Peyer's patch (tissue), 4 donors: ENCODE data around the gene CD1C.
"Not testable (repeated sequence)": the region's sequence is repeated elsewhere in the genome, so short reads cannot be mapped to it uniquely, and the experiment has no call there.

Experiments
- POLR2A ChIP-seq, 2 donors: fragments of 450-650 bp; IDR thresholded peaks; one replicate each; pipeline ENCODE4 v1.5.1; 2017; ENCODE audit warnings: antibody characterized with exemption in 2 of 2, mild to moderate bottlenecking in 2 of 2, moderate library complexity in 2 of 2
- TF ChIP-seq, protein P1 (sequence below), 6 experiments: fragments of 450-650 bp in 4 of 6; fragments of 200-600 bp in 2 of 6; sonication (generic) in 1 of 6; IDR thresholded peaks; one replicate each; pipeline ENCODE4 v1.5.1; 2017 to 2019; ENCODE audit warnings: antibody characterized with exemption in 6 of 6, mild to moderate bottlenecking in 3 of 6, moderate library complexity in 1 of 6

DNA sequence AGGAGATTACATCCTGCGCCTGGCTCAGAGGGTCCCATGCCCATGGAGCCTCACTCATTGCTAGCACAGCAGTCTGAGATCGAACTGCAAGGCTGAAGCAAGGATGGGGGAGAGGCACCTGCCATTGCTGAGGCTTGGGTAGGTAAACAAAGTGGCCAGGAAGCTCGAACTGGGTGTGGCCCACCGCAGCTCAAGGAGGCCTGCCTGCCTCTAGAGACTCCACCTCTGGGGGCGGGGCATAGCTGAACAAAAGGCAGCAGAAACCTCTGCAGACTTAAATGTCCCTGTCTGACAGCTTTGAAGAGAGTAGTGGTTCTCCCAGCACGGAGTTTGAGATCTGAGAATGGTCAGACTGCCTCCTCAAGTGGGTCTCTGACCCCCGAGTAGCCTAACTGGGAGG is 46.7 kb downstream of the CD1C start:
- TF ChIP-seq, protein P1, sequence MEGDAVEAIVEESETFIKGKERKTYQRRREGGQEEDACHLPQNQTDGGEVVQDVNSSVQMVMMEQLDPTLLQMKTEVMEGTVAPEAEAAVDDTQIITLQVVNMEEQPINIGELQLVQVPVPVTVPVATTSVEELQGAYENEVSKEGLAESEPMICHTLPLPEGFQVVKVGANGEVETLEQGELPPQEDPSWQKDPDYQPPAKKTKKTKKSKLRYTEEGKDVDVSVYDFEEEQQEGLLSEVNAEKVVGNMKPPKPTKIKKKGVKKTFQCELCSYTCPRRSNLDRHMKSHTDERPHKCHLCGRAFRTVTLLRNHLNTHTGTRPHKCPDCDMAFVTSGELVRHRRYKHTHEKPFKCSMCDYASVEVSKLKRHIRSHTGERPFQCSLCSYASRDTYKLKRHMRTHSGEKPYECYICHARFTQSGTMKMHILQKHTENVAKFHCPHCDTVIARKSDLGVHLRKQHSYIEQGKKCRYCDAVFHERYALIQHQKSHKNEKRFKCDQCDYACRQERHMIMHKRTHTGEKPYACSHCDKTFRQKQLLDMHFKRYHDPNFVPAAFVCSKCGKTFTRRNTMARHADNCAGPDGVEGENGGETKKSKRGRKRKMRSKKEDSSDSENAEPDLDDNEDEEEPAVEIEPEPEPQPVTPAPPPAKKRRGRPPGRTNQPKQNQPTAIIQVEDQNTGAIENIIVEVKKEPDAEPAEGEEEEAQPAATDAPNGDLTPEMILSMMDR (IDR thresholded peaks at IDR 0.05), result not testable (repeated sequence)
- not testable (repeated sequence) for TF ChIP-seq POLR2A (IDR thresholded peaks at IDR 0.05)
